Measurements from ENCODE around the gene UCP2.

DNA sequence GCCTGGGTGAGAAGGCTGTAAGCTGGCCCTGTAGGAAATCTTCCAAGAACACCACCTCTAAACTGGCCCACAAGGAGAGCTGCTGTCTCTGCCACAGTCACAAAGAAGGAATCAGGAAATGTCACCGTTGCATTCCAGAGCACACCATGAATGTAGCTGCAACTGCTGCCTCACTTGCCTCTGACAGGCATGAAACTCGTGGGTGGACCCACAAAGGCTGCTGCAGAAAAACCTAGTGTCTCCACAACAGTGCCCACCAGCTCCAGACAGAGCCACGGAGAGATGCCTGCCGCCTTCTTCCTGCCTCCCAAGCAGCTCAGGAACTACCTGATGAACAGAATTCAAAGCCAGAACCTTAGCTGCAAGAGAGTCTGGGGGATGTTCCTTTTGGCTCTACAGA lies 21.3 kb downstream of the UCP2 start:
- TF ChIP-seq NBN (IDR thresholded peaks at IDR 0.05; ENCODE audit: low read depth) (no peak), HDAC1 (IDR thresholded peaks at IDR 0.05) (no peak), NELFE (IDR thresholded peaks at IDR 0.05; ENCODE audit: insufficient read depth, insufficient read length) (no peak), TSC22D4 (tag; IDR thresholded peaks at IDR 0.05) (no peak), RCOR1 (IDR thresholded peaks at IDR 0.05; ENCODE audit: borderline replicate concordance in 1 of 2, low read depth in 2 of 2, low read length in 2 of 2) (no peak), ZNF561 (CRISPR knock-in tag; conservative IDR thresholded peaks at IDR 0.05) (no peak), SPI1 (IDR thresholded peaks at IDR 0.05; ENCODE audit: borderline replicate concordance, low read depth, low read length) (no peak), NR2C2 (CRISPR knock-in tag; IDR thresholded peaks at IDR 0.05) (no peak), NR2C2 (tag; IDR thresholded peaks at IDR 0.05) (no peak), KDM2B (CRISPR knock-in tag; IDR thresholded peaks at IDR 0.05) (no peak), SP1 (CRISPR knock-in tag; IDR thresholded peaks at IDR 0.05) (no peak)
- TF ChIP-seq, protein P1, sequence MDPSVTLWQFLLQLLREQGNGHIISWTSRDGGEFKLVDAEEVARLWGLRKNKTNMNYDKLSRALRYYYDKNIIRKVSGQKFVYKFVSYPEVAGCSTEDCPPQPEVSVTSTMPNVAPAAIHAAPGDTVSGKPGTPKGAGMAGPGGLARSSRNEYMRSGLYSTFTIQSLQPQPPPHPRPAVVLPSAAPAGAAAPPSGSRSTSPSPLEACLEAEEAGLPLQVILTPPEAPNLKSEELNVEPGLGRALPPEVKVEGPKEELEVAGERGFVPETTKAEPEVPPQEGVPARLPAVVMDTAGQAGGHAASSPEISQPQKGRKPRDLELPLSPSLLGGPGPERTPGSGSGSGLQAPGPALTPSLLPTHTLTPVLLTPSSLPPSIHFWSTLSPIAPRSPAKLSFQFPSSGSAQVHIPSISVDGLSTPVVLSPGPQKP (CRISPR knock-in tag; IDR thresholded peaks at IDR 0.05), result no peak
- TF ChIP-seq, protein P2, sequence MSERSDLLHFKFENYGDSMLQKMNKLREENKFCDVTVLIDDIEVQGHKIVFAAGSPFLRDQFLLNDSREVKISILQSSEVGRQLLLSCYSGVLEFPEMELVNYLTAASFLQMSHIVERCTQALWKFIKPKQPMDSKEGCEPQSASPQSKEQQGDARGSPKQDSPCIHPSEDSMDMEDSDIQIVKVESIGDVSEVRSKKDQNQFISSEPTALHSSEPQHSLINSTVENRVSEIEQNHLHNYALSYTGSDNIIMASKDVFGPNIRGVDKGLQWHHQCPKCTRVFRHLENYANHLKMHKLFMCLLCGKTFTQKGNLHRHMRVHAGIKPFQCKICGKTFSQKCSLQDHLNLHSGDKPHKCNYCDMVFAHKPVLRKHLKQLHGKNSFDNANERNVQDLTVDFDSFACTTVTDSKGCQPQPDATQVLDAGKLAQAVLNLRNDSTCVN (CRISPR knock-in tag; IDR thresholded peaks at IDR 0.05), result no peak
- TF ChIP-seq, protein P3, sequence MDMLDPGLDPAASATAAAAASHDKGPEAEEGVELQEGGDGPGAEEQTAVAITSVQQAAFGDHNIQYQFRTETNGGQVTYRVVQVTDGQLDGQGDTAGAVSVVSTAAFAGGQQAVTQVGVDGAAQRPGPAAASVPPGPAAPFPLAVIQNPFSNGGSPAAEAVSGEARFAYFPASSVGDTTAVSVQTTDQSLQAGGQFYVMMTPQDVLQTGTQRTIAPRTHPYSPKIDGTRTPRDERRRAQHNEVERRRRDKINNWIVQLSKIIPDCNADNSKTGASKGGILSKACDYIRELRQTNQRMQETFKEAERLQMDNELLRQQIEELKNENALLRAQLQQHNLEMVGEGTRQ (CRISPR knock-in tag; IDR thresholded peaks at IDR 0.05), result no peak
- TF ChIP-seq, protein P4, sequence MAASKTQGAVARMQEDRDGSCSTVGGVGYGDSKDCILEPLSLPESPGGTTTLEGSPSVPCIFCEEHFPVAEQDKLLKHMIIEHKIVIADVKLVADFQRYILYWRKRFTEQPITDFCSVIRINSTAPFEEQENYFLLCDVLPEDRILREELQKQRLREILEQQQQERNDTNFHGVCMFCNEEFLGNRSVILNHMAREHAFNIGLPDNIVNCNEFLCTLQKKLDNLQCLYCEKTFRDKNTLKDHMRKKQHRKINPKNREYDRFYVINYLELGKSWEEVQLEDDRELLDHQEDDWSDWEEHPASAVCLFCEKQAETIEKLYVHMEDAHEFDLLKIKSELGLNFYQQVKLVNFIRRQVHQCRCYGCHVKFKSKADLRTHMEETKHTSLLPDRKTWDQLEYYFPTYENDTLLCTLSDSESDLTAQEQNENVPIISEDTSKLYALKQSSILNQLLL (CRISPR knock-in tag; IDR thresholded peaks at IDR 0.05; ENCODE audit: borderline replicate concordance), result no peak

All from K562 (cell line).